WI38 (cell line): ENCODE measurements around the gene ELMO1.

Source experiments
- H3K4me3 ChIP-seq: 2 replicates; pipeline ENCODE4 v1.5.1; 2011; ENCODE audit warnings: low read depth, mild to moderate bottlenecking, control low read depth, low read length
- CTCF ChIP-seq: IDR thresholded peaks from 2 replicates; pipeline ENCODE4 v1.5.1; 2012; ENCODE audit warnings: low read depth, mild to moderate bottlenecking, control low read depth, low read length

ELMO1 gene

GRCh38 chr7:37255327-37255944 lies 193.2 kb downstream of the ELMO1 start:
- no peak overlapping the region for H3K4me3 ChIP-seq
- no peak for TF ChIP-seq CTCF

GRCh38 chr7:37251222-37251621 lies 197.4 kb downstream of the ELMO1 start:
- no peak for TF ChIP-seq CTCF
- H3K4me3 ChIP-seq, result no peak overlapping the region

- H3K4me3 ChIP-seq, result no peak overlapping the region
- TF ChIP-seq CTCF, result no peak
Measured at GRCh38 chr7:37249240-37249639, 199.4 kb downstream of the ELMO1 start.

GRCh38 chr7:37248396-37248861 lies 200.2 kb downstream of the ELMO1 start:
- H3K4me3 ChIP-seq, result no peak overlapping the region

GRCh38 chr7:37247861-37248260 lies 200.8 kb downstream of the ELMO1 start:
- H3K4me3 ChIP-seq, result no peak overlapping the region
- no peak for TF ChIP-seq CTCF

More at GRCh38 chr7:37248396-37248861, 200.2 kb downstream of the ELMO1 start:
- TF ChIP-seq CTCF, result no peak

- TF ChIP-seq CTCF, result no peak
- H3K4me3 ChIP-seq, result no peak overlapping the region
Measured at GRCh38 chr7:37245590-37245989, 203.1 kb downstream of the ELMO1 start.

- no peak overlapping the region for H3K4me3 ChIP-seq
- TF ChIP-seq CTCF, result no peak
Measured at GRCh38 chr7:37236906-37237305, 211.8 kb downstream of the ELMO1 start.
